Measurements from ENCODE around the gene MYT1. TPM values are rescaled to one million over a fixed set of nuclear protein-coding genes. Genes with fewer than 3 reads are reported as not detected.

The MYT1 gene
- polyA plus RNA-seq, 1 experiment, result not detected

DNA sequence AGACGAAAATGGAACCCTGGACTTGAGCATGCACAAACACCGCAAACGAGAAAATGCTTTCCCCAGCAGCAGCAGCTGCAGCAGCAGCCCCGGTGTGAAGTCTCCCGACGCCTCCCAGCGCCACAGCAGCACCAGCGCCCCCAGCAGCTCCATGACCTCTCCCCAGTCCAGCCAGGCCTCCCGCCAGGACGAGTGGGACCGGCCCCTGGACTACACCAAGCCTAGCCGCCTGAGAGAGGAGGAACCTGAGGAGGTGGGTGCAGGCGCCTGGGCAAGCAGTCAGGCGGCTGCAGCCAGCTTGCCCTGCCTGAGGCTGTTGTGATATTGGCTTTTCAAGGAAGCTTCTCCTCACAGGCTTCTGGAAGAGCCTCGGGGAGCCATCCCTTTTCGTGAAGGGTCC lies 55.5 kb downstream of the MYT1 start:
- H3K27ac ChIP-seq (ENCODE audit: low read depth, low read length), result no peak overlapping the region
- H3K9me3 ChIP-seq (ENCODE audit: control insufficient read depth, insufficient read depth, low read length), result no peaks in the 10 kb centered on the region
- no peak for DNase-seq (ENCODE audit: low read depth, low spot score)
- POLR2A ChIA-PET, result no interaction called here
- CTCF ChIA-PET, result no interaction called here
- TF ChIP-seq CTCF (IDR thresholded peaks at IDR 0.05; ENCODE audit: low read depth, low read length), result no peak
- H3K4me3 ChIP-seq (ENCODE audit: low read depth, low read length), result no peak overlapping the region
- peaks cover 32% of the 10 kb centered on the region for H3K27me3 ChIP-seq (ENCODE audit: control insufficient read depth, insufficient read depth, low read length)

GRCh38 chr20:64220420-64220819 lies 56.2 kb downstream of the MYT1 start:
- no peak overlapping the region for H3K4me3 ChIP-seq (ENCODE audit: low read depth, low read length)
- ChIA-PET POLR2A (no interaction called here), CTCF (no interaction called here)
- TF ChIP-seq CTCF (IDR thresholded peaks at IDR 0.05; ENCODE audit: low read depth, low read length), result no peak
- peaks cover 28% of the 10 kb centered on the region for H3K27me3 ChIP-seq (ENCODE audit: control insufficient read depth, insufficient read depth, low read length)
- no peaks in the 10 kb centered on the region for H3K9me3 ChIP-seq (ENCODE audit: control insufficient read depth, insufficient read depth, low read length)
- no peak for DNase-seq (ENCODE audit: low read depth, low spot score)
- H3K27ac ChIP-seq (ENCODE audit: low read depth, low read length), result no peak overlapping the region

DNA sequence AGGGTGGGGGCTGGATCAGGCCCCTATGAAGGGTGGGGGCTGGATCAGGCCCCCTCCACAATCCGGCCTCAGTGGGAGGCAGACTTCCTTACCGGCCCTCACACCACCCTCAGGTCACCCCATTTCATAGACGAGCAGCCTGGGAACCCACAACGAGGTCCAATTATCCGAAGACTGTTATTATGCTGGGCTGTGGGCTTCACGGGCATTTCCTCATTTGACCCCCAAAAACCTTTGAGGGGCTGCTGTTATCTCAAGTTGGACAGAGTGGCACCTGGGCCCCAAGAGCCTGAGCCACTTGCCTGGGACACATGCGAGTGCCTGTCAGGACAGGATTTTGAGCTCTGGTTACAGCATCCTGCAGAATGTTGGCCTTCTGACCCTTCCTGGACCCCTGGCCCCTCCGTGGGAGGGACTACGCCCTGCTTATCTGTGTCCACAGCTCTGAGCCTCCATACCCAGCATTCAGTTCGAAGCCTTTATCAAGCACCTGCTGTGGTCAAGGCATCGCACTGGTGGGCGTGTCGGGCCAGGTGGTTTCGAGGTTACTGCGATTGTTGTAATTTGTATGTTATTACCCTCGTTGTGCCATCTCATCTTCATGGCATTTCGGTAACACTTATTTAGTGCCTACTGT lies 56.8 kb downstream of the MYT1 start:
- Histone ChIP-seq H3K9me3 (ENCODE audit: control insufficient read depth, insufficient read depth, low read length) (no peaks in the 10 kb centered on the region), H3K4me3 (ENCODE audit: low read depth, low read length) (no peak overlapping the region), H3K27me3 (ENCODE audit: control insufficient read depth, insufficient read depth, low read length) (peaks cover 26% of the 10 kb centered on the region), H3K27ac (ENCODE audit: low read depth, low read length) (no peak overlapping the region)
- POLR2A ChIA-PET, result no interaction called here
- CTCF ChIA-PET, result no interaction called here
- DNase-seq (ENCODE audit: low read depth, low spot score), result no peak
- TF ChIP-seq CTCF (IDR thresholded peaks at IDR 0.05; ENCODE audit: low read depth, low read length), result no peak

DNA sequence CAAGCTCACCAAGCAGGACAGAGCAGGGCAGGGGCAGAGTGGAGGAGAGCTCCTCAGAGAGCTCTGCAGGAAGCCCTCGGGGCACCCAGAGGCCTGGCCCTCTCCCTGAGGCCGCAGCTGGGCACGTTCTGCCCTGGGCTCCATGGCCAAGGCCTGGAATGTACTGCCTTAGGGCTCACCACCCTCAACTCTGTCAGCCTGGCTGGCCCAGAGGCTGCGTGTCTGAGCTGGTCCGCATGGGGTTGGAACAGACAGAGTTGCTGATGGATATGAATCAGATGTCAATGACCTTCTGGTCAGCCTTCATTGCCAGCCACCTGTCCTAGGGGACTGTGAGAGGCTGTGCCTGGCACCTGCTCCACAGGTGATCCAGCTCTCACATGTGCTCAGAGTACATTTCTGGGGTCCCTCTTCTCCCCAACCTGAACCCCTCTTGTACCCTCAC lies 58.1 kb downstream of the MYT1 start:
- Histone ChIP-seq H3K27ac (ENCODE audit: low read depth, low read length) (no peak overlapping the region), H3K4me3 (ENCODE audit: low read depth, low read length) (no peak overlapping the region), H3K9me3 (ENCODE audit: control insufficient read depth, insufficient read depth, low read length) (no peaks in the 10 kb centered on the region), H3K27me3 (ENCODE audit: control insufficient read depth, insufficient read depth, low read length) (peaks cover 19% of the 10 kb centered on the region)
- TF ChIP-seq CTCF (IDR thresholded peaks at IDR 0.05; ENCODE audit: low read depth, low read length), result no peak
- POLR2A ChIA-PET, result interaction anchor here (0.5 to 2.7 kb wide), 2 partner anchors 33 to 595 kb away, joined by 3 to 13 read pairs; partner anchors contain the start of gene PCMTD2
- CTCF ChIA-PET, result interaction anchor here (1.0 kb wide), 1 partner anchor 9 kb away, joined by 4 read pairs; no protein-coding TSS in a partner anchor
- no peak for DNase-seq (ENCODE audit: low read depth, low spot score)

GRCh38 chr20:64222851-64223525 lies 58.7 kb downstream of the MYT1 start:
- POLR2A ChIA-PET, result interaction anchor here (0.5 to 2.7 kb wide), 2 partner anchors 33 to 595 kb away, joined by 3 to 13 read pairs; partner anchors contain the start of gene PCMTD2
- peak overlapping the region; percentile 97 for H3K27ac ChIP-seq (ENCODE audit: low read depth, low read length)
- no peak overlapping the region for H3K4me3 ChIP-seq (ENCODE audit: low read depth, low read length)
- CTCF ChIA-PET, result interaction anchor here (0.9 to 1.0 kb wide), 2 partner anchors 10 to 27 kb away, joined by 3 to 4 read pairs; no protein-coding TSS in a partner anchor
- DNase-seq (ENCODE audit: low read depth, low spot score), result no peak
- H3K27me3 ChIP-seq (ENCODE audit: control insufficient read depth, insufficient read depth, low read length), result peaks cover 19% of the 10 kb centered on the region
- H3K9me3 ChIP-seq (ENCODE audit: control insufficient read depth, insufficient read depth, low read length), result no peaks in the 10 kb centered on the region
- no peak for TF ChIP-seq CTCF (IDR thresholded peaks at IDR 0.05; ENCODE audit: low read depth, low read length)

All from AG04450 (cell line).